HG03571 (cell line): Measurements from ENCODE around the gene JUNB.
"Not testable (repeated sequence)": the region's sequence is repeated elsewhere in the genome, so short reads cannot be mapped to it uniquely, and the experiment has no call there.

ENCODE experiments used
- ATAC-seq: cut with Tn5 transposase; IDR thresholded peaks from one replicate; pipeline ENCODE4 v1.9.1; 2021; ENCODE audit not compliant: unreplicated experiment

Gene JUNB

DNA sequence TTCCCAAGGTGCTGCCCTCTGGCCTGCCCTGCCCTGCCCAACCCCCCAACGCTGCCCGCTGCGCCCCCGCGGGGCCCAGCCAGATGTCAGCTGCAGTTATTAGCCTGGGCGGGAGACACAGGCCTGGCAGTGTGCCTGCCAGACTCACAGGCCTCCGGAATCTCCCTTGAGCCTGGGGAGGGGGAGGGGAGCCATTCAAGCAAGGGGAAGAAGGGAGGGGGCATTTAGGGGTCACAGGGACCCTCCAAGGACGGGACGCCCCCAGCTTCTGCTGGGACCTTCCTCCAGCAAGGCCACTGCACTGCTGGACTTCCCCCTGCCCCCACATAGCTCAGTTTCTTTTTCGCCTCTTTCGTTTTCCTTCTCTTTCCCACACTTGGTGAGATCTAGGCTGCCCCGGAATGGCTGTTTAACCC, 2.6 kb upstream of the JUNB start:
- no peak for ATAC-seq

DNA sequence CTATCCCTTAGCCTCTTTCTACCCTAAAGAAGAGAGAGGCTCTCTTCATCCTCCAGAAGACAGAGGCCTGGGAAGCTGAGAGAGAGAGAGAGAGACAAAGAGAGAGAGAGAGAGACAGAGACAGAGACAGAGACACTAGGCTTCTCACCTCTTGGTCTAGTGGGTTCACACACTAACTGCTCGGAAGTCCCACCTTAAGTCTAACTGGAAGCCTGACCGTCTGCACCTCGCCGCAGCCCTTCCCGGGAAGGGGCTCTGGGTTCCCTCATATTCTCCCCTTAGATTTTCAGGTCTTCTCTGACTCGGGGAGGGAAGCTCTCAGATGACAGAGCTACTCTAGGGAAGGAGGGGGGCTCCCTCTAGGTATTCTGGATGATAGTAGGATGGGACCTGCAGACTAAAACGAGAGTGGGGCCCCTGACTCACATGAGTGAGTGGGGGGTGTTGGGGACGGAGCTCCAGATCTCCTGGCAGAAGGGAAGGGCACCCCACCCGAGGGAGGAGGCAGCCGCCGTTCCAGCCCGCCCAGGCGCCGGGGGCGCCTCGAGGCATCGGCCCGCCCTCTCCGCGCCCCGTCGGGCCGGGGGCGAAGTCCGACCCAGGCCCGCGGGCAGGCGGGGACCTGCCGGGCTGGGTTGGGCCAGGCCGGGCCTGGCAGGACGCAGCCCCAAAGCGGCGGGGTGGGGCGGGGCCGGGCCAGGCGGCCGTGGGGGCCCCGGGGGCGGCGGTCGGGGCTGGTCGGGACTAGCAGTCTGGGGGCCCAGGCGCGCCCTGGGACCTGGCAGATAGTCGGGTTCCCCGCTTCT, 2.0 kb upstream of the JUNB start:
- no peak for ATAC-seq

DNA sequence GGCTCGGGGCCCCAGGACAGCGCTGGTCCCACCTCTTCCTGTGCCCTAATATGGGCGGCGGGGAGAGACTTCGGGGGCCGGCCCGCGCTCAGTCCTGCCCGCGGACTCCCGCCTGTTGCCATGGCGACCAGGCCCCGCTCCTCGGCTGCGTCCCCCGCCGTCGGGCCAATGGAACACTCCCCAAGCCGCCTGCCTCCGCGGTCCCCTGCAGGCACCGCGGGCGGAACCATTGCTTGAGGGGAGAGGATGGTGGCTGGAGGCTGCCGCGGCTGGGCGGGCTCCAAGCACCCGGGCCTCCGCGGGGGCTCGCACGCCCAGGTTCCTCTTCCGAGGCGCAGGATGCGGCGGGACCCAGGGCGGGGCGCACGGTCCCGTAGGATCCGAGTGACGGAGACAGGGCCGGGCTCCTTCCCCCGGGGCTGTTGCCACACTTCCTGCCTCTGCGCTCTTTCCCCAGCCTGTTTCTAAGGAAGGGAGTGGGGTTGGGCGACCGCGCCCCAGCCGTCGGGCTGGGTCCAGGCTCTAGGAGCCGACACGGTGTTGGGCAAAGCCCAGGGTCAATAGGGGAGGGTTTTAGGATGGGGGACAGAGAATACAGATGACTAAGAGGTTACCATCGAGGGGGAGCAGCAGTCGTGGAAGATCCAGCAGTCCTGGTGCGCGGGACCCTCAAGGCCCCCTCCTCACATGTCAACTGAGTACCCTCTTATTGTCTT, 1.2 kb upstream of the JUNB start:
- peak; percentile 31 for ATAC-seq

DNA sequence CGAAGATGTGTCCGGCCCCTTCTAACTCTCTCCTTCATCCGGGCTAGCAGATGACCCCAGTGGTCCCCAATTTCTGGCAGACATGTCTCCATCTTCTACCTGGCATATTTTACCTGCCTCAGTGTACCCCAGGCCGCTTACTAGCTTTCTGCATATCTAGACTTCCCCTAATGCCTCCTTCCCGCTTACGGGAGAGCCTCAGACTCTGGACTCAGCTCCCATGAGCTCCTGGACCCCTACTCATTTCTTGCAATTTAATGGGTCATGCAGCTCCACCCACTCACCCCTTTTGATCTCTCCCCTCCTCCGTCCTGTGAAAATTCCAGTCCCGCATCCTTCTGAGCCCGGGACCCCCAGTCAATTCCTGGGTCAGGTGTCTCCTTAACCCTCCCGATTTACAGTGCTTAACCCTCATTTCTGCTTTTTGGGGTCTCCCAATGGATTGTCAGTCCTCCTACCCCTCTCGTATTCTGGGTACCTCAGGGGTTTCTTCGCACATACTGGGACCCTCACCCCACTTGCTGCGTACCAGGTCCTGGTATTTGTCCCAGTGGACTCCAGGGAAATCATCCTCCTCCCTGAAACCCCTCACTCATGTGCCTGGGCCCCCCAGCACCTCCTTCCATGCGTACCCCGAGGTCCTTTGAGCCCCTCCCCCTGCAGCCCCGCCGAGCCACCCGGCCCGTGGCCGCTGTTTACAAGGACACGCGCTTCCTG, 500 bp upstream of the JUNB start:
- no peak for ATAC-seq

DNA sequence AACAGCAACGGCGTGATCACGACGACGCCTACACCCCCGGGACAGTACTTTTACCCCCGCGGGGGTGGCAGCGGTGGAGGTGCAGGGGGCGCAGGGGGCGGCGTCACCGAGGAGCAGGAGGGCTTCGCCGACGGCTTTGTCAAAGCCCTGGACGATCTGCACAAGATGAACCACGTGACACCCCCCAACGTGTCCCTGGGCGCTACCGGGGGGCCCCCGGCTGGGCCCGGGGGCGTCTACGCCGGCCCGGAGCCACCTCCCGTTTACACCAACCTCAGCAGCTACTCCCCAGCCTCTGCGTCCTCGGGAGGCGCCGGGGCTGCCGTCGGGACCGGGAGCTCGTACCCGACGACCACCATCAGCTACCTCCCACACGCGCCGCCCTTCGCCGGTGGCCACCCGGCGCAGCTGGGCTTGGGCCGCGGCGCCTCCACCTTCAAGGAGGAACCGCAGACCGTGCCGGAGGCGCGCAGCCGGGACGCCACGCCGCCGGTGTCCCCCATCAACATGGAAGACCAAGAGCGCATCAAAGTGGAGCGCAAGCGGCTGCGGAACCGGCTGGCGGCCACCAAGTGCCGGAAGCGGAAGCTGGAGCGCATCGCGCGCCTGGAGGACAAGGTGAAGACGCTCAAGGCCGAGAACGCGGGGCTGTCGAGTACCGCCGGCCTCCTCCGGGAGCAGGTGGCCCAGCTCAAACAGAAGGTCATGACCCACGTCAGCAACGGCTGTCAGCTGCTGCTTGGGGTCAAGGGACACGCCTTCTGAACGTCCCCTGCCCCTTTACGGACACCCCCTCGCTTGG, 966 bp downstream of the JUNB start:
- ATAC-seq, result no peak

DNA sequence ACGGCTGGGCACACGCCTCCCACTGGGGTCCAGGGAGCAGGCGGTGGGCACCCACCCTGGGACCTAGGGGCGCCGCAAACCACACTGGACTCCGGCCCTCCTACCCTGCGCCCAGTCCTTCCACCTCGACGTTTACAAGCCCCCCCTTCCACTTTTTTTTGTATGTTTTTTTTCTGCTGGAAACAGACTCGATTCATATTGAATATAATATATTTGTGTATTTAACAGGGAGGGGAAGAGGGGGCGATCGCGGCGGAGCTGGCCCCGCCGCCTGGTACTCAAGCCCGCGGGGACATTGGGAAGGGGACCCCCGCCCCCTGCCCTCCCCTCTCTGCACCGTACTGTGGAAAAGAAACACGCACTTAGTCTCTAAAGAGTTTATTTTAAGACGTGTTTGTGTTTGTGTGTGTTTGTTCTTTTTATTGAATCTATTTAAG, 1.6 kb downstream of the JUNB start:
- no peak for ATAC-seq

DNA sequence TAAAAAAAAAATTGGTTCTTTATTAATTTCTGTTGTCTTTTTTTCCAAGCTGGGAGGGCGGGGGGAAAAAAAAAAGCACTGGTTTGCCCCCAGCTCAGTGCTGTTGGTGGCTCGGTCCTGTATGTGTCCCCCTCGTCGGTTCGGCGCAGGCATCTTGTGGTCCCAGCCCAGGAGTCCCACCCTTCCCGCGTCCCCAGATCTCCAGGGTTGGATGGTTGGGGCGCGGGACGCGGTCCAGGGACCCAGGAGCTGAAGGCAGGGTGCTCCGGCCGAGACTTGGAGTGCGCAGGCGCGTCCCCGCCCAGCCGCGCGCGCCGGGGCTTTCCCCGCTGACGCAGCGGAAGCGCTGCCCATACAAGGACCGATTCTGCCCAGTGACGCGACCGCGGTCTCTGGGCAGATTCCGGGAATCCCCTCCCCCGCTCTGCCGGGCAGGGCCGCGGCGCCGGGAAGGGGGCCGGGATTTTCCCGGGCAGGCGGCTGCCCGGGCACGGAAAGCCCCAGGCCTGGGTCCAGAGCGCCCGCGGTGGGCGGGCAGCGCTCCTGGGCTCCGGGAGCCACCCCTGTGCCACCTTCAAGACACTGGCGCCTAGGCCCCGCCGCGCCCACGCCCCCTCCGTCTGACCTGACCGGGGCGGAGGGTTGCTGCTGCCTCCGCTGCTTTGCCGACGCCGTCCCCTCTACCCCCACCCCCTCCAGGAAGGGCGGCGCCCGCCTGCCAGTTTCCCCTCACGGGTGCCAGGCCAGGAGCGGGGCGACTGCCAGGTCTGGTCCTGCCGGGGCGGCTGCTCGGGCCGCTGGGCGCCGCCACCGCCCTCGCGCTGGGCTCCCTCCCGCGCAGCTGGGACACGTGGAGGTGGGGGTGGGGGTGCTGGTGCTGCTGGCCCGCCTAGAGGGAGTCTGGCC, 2.3 kb downstream of the JUNB start:
- ATAC-seq, result peak; percentile 18

DNA sequence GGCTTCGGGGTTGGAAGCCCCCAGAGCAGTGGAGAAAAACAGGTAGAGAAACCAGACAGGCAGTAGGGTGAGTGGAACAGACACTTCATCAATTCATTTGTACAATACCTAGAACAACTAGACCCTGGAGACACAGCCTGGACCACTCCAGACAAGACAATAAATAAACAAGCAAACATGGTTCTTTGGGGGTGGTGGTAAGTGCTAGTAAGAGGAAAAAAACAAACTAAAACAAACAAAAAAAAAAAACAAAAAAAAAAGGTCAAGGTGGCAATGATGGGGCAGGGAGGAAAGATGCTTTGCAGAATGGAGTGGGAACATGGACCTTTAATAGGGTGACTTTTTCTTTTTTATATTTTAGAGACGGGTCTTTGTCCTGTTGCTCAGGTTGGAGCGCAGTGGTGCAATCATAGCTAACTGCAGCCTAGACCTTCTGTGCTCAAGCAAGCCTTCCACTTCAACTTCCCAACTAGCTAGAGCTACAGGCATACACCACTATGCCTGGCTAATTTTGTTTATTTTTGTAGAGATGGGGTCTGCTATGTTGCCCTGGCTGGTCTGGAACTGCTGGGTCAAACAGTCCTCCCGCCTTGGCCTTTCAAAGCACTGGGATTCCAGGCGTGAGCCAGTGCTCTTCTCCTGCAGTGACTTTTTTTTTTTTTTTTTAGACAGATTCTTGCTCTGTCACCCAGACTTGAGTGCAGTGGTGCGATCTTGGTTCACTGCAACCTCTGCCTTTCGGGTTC, 3.1 kb downstream of the JUNB start:
- ATAC-seq, result no peak

DNA sequence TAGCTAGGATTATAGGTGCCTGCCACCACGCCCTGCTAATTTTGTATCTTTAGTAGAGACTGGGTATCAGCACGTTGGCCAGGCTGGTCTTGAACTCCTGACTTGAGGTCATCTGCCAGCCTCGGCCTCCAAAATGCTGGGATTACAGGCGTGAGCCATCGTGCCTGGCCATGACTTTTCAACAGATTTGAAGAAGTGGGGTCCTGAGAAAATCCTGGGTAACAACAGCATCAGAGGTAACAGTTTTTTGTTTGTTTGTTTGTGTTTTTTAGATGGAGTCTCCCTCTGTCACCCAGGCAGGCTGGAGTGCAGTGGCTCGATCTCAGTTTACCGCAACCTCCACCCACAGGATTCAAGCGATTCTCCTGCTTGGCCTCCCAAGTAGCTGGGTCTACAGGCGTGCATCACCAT, 3.7 kb downstream of the JUNB start:
- no peak for ATAC-seq

DNA sequence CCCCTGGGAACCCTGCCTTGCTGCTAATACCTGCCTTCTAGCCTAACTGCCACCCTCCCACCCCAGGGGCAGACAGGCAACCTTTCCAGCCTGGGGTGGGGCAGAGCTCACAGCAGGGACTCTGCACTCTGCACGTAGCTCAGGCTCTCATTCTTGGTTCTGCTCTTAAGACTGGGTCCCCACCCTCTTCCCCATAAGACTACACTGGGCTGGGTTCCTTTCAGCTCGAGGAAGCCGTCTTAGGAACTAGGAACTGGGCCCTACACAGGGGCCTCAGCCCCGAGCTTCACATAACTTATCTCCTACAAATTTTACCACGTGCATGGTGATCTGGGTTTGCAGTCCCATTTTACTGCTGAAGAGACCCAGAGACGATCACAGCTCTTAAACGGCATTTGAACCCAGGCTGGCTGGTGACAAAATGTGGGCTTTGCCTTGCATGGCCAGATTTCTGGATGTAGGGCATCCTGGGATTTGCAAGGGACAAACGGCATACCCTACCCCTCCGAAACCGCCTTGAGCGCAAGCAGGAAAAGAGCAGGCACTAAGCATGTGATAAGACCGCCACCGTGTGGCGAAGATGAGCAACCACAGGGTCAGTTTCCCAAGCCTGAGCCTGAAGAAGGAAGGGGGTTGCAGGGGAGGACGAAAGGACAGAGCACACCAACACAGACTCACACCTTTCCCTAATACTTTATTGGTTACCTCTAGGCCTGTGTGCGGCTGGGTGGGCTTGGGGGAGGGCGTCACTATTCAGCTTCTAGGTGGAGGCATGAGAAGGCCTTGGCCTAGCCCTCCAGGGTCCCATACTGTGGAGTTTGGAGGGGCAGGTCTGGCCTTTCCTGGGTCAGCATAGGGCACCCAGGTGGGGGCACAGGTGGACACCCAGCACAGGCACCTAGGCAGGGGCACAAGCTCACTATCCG, 5.1 kb downstream of the JUNB start:
- ATAC-seq, result no peak

DNA sequence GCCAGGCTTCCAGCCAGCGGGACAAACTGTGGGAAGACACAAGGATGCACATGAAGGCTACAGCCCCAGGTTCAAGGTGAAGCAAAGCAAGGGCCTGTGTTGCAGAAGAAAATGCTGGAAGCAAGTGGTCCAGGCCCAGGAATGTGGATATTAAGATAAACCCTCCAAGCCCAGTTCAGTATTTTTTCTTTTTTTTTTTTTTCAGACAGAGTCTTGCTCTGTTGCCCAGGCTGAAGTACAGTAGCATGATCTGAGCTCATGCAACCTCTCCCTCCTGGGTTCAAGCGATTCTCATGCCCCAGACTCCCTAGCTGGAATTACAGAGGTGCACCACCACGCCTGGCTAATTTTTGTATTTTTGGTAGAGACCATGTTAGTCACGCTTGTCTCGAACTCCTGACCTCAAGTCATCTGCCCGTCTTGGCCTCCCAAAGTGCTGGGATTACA, 5.9 kb downstream of the JUNB start:
- no peak for ATAC-seq

DNA sequence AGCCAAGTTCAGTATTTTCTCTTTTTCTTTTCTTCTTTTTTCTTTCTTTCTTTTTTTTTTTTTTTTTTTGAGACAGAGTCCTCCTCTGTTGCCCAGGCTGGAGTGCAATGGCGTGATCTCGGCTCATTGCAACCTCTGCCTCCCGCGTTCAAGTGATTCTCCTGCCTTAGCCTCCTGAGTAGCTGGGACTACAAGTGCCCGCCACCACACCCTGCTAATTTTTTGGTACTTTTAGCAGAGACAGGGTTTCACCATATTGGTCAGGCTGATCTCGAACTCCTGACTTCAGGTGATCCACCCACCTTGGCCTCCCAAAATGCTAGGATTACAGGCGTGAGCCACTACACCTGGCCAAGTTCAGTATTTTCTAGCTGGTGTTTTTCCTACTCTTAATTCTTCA, 6.3 kb downstream of the JUNB start:
- ATAC-seq, result not testable (repeated sequence)

DNA sequence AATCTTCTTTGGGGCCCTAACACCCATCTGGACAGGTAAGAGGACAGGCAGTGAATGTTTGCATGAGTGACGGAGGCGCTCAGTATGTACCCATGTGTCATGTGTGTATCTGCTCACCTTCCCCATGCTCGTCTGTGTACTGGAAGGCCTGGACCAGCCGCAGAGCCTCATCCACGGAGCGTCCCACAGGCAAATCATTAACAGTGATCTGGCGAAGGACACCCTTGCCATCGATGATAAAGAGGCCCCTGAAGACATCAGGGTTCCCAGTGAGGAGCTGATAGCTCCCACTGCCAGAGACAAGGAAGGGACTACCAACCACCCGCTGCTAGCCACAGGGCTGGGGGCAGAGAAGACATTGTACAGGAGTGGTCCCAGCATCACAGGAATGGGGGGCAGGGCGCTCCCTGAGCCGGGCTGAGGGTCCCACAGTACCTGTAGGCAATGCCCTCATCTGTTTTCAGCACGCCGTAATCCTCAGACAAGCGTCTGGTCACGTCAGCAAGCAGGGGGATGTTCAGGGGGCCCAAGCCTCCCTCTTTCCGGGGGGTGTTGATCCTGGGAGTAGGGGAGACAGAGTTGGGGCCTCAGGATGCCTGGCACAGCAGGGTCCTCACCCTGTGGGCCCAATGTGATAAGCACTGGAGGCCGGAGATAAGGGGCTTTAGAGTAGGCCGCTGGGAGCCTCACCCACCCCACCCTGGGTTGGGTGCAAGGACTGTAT, 8.6 kb downstream of the JUNB start:
- ATAC-seq, result no peak

DNA sequence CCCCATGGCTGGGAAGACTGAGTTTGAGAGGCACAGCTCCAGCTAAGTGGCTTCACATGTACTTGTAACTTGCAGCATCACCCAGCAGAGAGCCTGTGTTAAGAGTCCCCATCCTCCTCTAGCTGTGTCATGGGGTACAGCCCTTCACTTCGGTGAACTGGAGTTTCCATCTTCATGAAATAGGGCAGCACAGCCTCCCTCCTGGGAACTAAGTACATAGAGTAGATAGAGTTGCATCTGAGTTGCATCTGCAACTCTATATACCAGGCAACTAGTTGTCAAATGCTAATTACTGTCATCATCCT, 9.1 kb downstream of the JUNB start:
- ATAC-seq, result no peak

DNA sequence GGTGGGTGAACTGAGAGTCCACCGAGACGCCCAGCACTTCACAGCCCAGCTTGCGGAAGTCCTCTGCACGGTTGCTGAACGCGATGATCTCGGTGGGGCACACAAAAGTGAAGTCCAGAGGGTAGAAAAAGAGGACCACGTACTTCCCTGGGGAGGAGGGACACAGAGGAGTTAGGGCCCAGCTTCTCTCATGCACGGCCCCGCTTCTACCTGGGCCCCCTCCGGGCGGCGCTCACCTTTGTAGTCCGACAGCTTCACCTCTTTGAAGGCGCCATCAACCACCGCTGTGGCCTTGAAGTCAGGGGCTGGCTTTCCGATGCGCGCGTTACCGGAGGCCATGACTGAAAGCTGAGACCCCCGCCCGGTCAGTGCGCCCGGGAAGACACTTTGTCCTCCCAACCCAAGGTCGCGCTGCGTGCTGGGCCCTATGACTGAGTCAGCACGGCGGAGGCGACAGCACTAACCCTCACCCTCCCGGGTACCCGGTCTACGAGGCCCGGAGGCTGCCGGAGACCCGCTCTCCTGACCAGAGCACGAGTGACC, 9.7 kb downstream of the JUNB start:
- ATAC-seq, result no peak

DNA sequence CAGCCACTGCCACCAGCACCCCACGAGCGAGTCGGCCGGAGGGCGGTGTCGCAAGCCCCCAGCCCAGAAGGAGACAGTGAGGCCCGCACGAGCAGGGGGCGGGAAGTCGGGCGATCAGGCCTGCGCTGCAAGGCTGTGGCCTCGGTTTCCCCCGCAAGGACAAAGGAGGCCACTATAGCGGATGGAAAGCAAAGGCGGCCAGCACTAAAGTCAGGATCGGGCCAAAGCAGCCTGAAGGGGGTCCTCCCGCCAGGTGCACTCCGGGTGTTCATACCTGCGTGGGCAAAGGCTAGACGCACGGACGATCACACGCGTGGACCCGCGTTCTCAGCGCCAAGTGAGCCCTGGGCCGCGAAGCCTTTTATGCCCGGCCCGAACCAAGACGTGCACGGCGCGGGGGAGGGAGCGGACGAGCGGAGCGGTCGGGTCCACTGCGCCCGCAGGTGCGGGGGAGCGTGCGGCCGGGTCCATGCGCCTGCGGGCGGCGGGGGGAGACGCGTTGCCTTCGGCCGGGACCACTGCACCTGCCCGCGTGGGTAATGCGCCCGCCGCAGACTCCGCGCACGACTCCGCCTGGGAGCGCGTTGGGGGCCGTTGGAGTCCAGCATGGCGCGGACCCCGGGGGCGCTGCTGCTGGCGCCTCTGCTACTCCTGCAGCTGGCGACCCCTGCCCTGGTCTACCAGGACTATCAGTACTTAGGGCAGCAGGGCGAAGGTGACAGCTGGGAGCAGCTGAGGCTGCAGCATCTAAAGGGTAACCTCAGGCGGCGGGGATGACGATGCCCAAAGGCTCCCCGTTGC, 10.4 kb downstream of the JUNB start, which contains the start of the genes PRDX2 and THSD8:
TSS of gene PRDX2 (minus strand) at position 335 of the 801 bp plus-strand sequence. CDS start 539 bp downstream, outside the sequence.
TSS of gene THSD8 (plus strand) at position 604 of the 801 bp plus-strand sequence. CDS start at position 607, 3 bp downstream.
- no peak for ATAC-seq
